SKM-1 treated with dmso at 0.1 percent for 144 hours (cell line): ENCODE measurements around the gene RFC1.
"Not testable (repeated sequence)": the region's sequence is repeated elsewhere in the genome, so short reads cannot be mapped to it uniquely, and the experiment has no call there.

Experiments used
- DNase-seq: peaks from one replicate; lab custom pipeline; 2025; ENCODE audit not compliant: unreplicated experiment; lab: John Stamatoyannopoulos, UW

Gene RFC1

DNA sequence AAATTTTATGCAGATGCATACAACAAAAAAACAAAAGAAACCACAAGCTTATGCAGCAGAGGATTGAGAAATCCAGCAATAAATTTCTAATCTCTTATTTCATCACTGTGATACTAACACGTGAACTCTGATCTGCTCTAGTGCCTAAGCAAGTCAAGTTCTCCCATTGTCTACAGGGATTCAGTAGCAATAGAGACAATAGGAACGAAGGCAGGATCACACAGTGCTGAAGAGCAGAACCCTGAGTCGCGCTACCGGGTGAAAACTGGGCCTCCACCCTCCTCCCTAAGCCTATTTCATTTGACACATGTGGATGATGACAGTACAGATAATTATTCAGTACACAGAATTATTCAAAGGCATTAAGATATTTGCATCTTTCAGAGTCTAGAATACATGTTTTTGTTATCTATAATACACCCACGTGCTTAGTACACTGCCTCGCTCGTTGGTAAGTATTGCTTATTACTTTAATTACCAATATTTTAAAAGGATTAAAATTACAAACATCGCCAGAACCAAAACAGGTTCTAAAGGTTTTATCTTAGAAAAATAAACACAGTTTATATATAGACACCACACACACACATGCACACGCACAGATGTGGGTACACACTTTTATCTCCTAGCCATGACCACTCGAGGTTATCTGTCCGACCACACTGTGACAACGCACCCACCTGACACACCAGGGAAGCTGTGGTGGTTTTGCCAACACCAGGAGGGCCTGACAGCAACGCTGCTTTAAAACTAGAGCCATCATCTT, 60.1 kb downstream of the RFC1 start:
- DNase-seq = no peak

DNA sequence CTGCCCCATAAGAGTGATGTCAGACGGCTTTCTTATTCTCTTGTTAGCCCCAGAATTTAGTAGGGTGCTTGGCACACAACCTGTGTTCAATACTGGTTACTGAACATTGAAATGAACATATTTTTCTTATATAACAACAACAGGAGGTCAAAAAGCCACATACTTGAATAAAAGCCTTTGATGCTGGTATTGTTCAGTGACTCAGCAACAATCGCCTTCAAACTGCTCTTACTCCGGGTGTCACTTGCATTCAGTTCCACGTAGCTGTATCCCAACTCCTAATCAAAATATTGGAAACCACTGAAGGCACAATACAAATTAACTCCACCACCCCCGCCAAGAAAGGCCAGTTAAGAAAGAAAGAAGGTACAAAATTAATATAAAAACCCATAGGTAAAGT, 61.5 kb downstream of the RFC1 start:
- DNase-seq = no peak

DNA sequence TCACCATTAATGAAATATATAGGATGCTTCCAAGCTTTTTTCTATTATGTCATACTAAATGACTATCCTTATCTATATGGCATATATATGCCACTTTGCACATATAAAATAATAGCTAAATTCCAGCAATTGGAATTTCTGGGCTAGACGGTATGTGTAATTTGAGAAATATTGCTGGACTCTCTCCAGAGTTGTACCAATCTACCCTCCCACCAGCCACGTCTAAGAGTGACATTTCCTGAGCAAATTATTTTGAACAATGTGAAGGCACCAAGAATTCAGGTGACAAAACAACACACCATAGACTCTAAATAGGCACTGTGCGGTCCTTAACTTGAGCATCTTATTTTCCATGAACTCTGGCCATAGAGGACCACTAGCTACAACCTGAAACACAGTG, 62.3 kb downstream of the RFC1 start:
- no peak for DNase-seq

DNA sequence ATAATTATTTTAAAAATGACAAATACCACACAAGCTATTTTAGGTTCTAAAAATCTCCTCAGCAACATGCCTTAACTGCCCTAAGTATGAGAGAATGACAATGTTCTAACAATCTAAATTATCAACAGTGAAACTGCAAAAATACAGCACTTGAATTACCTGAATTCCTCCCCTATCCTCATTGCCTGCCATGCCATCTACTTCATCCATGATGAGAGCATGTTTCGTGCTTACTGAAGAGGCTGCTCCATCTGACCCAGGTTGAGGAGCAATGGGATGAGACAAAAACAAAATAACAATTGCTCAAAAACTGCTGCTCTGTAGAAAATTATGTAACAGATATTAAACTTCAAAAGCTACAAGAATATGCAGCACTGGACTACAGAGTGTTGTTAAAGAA, 63.3 kb downstream of the RFC1 start:
- DNase-seq = no peak

DNA sequence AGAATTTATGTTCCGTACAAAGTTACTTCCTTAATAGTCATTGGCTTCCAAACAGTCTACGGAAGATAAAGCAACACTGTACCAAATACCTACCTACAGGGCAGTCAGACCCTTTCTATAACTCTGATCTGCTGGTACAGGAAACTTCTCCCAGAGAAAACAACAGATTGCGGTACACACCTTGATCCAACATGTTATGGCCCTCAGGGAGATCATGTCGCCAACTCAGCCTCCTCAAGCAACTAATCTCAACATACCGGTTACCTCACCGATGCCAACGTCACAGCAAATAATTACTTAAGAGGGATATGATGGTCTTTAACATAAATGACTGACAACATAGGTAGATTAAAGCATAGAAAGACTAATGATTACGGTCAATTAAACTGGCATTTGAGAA, 70.4 kb downstream of the RFC1 start:
- no peak for DNase-seq

DNA sequence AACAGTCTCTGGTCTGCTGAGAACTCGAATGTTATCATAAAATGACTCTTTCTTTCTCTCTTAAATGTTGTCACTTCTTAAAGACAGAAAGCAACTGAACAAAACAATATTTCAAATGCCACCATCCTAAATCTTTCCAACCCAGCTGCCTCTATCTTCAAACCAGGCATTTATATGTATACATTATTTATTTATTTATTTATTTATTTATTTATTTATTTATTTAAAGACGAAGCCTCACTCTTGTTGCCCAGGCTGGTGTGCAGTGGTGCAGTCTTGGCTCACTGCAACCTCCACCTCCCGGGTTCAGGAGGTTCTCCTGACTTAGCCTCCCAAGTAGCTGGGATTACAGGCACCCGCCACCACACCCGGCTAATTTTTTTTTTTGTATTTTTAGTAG, 73.7 kb downstream of the RFC1 start:
- DNase-seq = not testable (repeated sequence)

DNA sequence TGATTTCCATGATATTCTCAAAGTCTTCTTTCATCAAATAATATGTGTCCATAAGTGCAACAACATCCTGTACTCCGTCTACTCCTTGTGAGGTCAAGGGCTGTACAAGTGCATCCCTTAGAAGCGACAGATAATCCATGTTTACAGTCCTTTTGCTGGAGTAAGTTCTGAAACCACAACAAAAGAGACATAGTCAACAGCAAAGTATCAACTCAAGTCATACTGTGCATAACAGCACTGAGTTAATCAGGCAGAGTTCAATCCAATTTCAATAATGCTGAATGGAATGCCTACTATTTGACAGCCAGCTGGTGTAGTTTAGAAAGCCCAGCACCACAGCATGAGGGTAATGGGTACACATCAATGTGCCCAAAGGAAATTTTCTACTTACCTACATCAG, 74.5 kb downstream of the RFC1 start:
- DNase-seq = no peak

DNA sequence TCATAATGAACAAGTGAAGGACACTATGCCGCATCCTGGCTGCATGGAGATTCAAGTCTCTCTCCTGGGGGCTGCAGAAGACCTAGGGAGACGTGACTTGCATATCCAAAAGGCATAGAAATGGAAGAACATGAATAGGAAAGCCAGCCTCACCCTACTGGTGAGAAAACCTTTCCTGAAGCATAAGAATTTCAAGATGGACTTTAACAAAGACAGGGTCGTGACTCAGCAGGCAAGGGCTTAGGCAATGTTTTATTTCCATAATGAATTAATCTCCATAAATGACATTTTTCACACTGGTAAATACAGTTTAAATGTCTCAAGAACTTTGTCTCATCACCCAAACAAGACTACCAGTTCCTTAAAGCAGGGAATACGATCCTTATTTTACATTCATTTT, 78.9 kb downstream of the RFC1 start:
- no peak for DNase-seq

DNA sequence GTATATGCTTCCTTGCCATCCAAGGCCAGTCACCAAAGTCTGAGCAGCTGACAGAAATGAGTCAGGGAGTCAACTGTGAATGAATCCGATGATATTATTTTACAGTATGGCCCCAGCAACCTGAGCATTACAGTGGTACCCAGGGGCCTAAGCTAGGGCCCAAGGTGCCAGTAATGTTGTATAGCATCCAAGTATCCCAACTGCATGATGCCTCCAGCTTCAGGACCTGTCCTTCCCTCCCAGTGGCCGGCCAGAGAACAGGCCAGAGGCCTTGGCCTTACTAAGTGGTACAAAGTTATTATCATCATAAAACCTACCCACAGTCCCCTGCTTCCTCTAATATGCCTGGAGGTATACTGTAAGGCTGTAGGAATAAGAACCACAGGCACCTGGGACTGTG, 79.9 kb downstream of the RFC1 start:
- DNase-seq = no peak

DNA sequence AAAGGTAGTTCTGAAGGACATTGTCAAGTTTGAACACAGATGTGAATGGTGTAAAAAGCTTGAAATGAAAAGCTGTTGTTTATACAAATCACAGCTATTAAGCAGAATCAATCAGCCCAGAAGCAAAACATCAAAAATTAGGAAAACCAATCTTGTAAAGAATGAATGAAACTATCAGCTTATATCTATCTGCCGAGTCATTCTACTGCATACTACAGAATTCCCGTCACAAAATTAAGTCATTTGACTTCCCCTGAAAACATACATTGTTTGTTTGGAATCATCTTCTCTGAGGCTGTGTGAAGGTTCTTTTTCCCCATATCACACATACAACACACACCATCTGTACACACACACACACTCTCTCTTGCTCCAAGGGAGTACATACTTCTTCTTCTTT, 80.3 kb downstream of the RFC1 start:
- no peak for DNase-seq

DNA sequence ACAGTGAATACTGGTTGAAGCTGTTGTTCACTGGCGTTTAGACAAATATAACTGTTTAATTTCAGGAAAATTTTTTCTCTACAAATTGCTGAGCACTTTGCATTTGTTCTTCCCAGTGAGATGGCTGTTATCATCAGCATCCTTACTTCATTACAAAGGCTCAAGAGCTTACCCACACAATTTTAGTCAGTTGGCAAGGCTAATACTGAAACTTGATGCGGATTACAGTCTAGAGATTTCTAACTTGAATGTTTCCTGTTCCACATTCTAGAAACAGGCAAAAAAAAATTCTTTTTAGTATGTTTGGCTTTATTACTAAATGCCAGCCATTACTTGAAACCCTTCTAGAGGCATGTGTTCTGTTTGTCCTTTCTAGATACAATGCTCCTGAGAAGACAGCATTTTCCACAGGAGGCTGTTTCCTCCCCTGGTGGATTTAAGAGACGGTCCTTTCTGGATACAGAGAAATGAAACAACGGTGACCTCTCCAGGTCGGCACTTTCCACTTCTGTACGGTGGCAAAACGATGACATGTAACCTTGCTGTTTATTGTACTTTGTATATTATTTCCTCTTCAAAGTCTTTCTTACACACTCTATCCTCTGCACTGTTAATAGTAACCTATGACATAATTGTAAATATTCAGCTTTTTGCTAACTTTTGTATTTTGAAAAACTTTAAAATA, 80.9 kb downstream of the RFC1 start:
- DNase-seq = no peak

DNA sequence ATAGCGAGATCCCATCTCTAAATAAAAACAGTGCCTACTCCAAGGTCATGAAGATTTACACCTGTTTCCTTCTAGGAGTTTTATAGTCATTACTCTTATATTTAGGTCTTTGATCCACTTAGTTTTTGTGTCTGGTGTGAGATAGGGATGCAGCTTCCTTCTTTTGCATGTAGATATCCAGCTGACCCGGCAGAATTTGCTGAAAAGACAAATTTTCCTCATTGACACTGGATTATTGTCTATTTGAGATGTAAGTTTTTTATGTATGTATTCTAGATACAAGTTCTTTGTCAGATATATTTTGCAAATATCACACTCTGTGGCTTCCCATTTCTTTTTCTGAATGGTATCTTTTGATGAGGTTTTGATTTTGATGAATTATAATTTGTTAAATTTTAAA, 85.4 kb downstream of the RFC1 start:
- DNase-seq = no peak

DNA sequence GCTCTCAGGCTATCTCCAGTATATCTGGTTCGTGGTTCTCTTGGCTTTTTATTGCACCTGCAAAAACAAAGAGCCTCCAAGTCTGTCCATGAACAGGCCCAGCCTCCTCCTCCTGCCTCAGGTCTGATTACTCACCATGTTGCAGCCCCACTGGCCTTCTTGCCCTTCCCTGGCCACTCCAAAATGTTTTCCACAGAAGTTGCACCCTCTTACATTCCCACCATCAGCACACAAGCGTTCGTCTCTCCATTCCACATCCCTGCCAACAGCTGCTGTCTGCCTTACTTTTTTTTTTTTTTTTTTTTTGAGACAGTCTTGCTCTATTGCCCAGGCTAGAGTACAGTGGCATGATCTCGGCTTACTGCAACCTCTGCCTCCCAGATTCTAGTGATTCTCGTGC, 86.7 kb downstream of the RFC1 start:
- no peak for DNase-seq

DNA sequence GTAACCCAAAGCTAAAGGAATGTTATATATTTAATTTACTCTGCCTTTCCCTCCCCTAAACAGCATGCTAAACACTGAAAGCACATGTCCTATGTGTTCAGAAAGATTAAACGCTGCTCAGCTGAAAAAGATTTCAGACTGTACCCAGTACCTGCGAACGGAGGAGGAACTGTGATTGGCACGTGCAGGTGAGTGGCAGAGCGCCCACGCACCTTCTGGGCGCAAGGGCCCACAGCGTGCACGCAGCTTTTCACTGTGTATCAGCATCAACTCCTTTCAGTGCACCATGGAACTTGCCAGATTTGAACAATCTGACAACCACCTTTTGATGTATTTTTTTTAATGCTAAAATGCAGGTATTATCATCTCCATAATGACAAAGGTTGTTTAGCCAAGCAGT, 87.7 kb downstream of the RFC1 start:
- no peak for DNase-seq

DNA sequence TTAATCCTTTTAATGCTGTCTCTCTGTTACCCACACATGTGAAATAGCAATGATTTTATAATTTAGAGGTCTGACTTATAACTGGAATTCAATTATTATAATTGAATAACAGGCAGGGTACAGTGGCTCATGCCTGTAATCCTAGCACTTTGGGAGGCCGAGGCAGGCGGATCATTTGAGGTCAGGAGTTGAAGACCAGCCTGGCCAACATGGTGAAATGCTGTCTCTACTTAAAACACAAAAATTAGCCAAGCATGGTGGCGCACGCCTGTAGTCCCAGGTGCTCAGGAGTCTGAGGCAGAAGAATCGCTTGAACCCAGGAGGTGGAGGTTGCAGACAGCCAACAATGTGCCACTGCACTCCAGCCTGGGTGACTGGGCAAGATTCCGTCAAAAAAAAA, 88.5 kb downstream of the RFC1 start:
- not testable (repeated sequence) for DNase-seq

DNA sequence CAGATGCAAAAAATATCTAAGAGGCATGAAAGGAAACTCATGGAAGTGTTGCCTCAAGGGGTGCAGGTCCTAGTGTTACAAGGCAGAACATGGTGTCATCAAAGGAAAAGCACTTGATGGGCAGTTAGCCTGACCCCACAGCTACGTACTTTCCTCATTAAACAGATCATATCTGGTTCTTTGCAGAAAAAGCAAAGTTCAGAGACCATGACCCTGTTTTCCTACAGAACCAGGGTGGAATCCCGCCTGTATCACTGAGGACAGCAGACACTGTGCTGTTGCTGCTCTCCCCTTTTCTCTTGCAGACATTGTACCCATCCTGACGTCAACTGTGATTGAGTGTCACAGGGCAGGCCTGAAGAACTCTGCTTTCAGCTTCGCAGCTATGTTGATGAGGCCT, 91.7 kb downstream of the RFC1 start:
- no peak for DNase-seq

DNA sequence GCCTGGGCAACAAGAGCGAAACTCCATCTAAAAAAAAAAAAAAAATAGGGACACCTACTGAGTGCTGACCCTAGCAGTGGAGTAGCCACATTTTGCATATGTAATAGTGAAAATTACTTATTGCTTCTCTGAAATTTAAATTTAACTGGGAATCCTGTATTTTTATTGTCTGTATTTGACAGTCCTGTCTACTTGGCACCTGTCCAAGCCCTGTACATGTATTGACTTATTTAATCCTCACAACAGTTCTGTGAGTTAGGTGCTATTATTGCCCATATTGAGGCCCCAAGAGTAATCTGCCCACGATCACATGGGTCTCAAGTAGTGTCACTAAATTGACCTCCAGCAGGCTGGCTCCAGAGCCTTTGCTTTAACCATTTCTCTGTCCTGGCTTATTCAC, 102.3 kb downstream of the RFC1 start:
- no peak for DNase-seq

DNA sequence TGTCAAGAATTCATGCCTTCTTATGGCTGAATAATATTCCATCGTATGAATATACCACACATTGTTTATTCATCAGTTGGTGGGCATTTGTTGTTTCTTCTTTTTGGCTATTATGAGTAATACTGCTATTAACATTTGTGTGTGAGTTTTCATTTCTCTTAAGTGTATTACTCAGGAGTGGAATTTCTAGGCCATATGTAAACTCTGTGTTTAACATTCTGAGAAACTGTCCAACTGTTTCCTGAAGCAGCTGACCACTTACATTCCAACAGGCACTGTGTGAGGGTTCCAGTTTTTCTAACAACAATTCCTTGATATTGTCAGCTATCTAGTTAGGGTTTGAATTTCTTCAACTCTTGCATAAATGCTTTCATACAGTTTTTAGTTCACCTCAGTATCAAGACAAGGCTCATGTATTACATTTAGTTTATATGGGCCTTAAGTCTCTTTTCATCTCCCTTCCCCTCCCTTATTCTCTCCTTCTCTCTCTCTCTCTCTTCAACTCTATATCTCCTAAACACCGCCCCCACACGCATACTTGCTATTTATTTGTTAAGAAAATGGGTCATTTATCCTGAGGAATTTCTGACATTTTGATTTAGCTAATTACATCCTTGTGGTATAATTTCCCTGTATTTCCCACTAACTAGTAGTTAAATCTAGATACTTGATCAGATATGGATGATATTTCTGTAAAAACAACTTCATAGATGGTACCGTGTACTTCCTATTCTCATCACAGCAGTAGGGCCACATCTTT, 106.4 kb downstream of the RFC1 start:
- DNase-seq = no peak

DNA sequence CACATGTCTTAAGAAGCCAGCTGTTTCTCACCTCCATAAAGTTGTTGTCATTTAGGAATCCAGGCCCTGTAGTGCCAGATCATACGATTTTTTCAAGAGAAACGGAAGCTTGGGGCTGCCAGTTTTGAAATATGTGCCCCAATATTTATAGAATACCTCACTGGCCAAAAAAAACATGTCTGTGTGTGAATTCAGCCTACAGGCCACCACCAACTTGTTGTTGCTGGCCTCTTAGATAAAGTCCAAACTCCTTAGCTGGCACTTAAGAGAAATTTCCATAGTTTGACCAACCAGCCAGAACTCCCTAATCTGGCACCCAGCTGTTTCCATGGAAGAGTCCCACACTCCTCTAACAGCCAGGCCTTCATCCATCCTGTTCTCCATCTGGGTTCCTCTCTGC, 109.7 kb downstream of the RFC1 start:
- no peak for DNase-seq

DNA sequence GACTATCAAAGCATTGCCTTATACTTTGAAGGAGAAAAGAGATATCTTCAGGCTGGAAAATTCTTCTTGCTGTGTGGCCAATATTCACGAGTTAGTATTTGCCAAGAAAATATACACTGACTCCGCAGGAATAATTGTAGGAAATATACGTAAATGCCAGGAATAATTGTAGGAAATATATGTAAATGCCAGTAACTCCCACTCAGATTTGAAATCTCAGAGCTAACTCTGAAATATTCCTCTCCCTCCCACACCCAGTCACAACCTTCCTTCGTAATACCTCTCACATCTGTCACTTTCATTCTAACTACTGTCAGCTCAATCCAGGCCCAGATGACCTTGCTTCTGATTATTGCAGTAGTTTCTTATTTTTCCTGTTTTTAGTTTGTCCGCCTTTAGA, 110.3 kb downstream of the RFC1 start:
- no peak for DNase-seq

DNA sequence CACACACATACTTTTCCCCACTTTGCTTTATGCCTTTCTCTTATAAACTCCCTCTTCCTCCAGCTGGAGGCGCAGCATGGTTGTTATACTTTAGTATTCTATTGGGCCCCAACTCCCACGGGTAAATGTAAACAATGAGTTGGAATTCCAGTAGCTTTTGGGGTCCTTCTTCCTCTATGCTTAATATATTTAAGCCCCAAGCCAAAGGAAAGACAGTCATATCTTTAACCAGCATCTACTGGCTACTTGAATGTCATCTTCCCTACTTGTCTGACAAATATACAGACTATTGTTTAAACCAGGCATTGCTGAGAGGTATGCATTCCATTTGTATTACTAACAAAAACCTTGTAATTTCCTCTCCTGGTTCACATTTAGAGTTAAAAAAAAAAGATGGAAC, 110.9 kb downstream of the RFC1 start:
- no peak for DNase-seq

DNA sequence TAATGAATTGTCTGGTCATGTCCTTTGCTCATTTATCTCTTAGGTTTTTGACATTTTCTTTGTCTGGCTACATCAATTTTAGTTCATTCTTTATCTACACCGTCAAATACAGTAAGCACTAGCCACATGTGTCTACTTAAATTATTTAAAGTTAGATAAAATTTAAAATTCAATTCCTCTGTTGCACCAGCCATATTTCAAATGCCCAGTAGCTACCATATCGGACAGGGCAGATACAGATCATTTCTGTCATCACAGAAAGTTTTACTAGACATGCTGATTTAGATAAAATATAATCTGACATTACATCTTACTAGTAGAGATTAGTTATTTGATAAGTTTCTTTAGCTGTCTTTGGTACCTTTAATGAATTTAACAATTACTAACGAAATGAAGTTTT, 122.7 kb downstream of the RFC1 start:
- no peak for DNase-seq
